Loucy (cell line): ENCODE results near the gene DGAT2.

Experiments used
- H2AFZ ChIP-seq: fragments of 200-600 bp; sonication (generic); 2 replicates; pipeline ENCODE4 v1.6.0; 2016; ENCODE audit warnings: antibody characterized with exemption, mild to moderate bottlenecking, low read length, moderate library complexity
- H3F3A ChIP-seq: fragments of 200-600 bp; 2 replicates; pipeline ENCODE4 v1.6.0; 2016; ENCODE audit warnings: antibody characterized with exemption, low read depth, mild to moderate bottlenecking
- H3K27me3 ChIP-seq: fragments of 200-600 bp; sonication (generic); 2 replicates; pipeline ENCODE4 v1.6.1; 2014; ENCODE audit warnings: low read length, mild to moderate bottlenecking; ENCODE audit not compliant: insufficient read depth, poor library complexity, severe bottlenecking
- H3K36me3 ChIP-seq: fragments of 200-600 bp; sonication (generic); 2 replicates; pipeline ENCODE4 v1.6.1; 2016; ENCODE audit warnings: low read length; ENCODE audit not compliant: insufficient read depth
- H3K4me1 ChIP-seq: fragments of 200-600 bp; sonication (generic); 2 replicates; pipeline ENCODE4 v1.5.1; 2014; ENCODE audit warnings: low read length, mild to moderate bottlenecking; ENCODE audit not compliant: insufficient read depth, poor library complexity, severe bottlenecking
- H3K4me2 ChIP-seq: fragments of 200-600 bp; sonication (generic); 2 replicates; pipeline ENCODE4 v1.6.0; 2014; ENCODE audit warnings: antibody characterized with exemption, low read length, low read depth, mild to moderate bottlenecking; ENCODE audit not compliant: poor library complexity, severe bottlenecking
- H3K4me3 ChIP-seq: fragments of 200-600 bp; sonication (generic); 2 replicates; pipeline ENCODE4 v1.5.1; 2014; ENCODE audit warnings: low read length, mild to moderate bottlenecking, mixed read lengths; ENCODE audit not compliant: poor library complexity, severe bottlenecking
- H3K79me2 ChIP-seq: fragments of 200-600 bp; sonication (generic); 2 replicates; pipeline ENCODE4 v1.6.1; 2014; ENCODE audit warnings: low read length; ENCODE audit not compliant: insufficient read depth
- H3K9ac ChIP-seq: fragments of 200-600 bp; sonication (generic); 2 replicates; pipeline ENCODE4 v1.6.0; 2014; ENCODE audit warnings: mild to moderate bottlenecking, low read depth, low read length, moderate library complexity; ENCODE audit not compliant: poor library complexity, severe bottlenecking
- H3K9me2 ChIP-seq: fragments of 200-600 bp; sonication (generic); replicated peaks from 2 replicates; pipeline ENCODE4 v1.6.1; 2016; ENCODE audit warnings: low read depth, low read length, mixed read lengths
- H3K9me3 ChIP-seq: fragments of 200-600 bp; sonication (generic); 2 replicates; pipeline ENCODE4 v1.6.1; 2014; ENCODE audit warnings: mild to moderate bottlenecking, antibody characterized with exemption, low read length, low read depth; ENCODE audit not compliant: insufficient read depth
- H4K20me1 ChIP-seq: fragments of 200-600 bp; sonication (generic); 2 replicates; pipeline ENCODE4 v1.6.0; 2014; ENCODE audit warnings: antibody characterized with exemption, low read length, mild to moderate bottlenecking; ENCODE audit not compliant: insufficient read depth, poor library complexity, severe bottlenecking
- EZH2phosphoT487 ChIP-seq: fragments of 200-600 bp; IDR thresholded peaks from 2 replicates; pipeline ENCODE4 v1.6.1; 2018; ENCODE audit warnings: antibody characterized with exemption, mild to moderate bottlenecking, moderate library complexity, borderline replicate concordance
- TF ChIP-seq, protein P1 (sequence below): fragments of 200-600 bp; sonication (generic); conservative IDR thresholded peaks from 2 replicates; pipeline ENCODE4 v1.5.1; 2014; ENCODE audit warnings: mild to moderate bottlenecking, antibody characterized with exemption, low read length

DGAT2 gene

DNA sequence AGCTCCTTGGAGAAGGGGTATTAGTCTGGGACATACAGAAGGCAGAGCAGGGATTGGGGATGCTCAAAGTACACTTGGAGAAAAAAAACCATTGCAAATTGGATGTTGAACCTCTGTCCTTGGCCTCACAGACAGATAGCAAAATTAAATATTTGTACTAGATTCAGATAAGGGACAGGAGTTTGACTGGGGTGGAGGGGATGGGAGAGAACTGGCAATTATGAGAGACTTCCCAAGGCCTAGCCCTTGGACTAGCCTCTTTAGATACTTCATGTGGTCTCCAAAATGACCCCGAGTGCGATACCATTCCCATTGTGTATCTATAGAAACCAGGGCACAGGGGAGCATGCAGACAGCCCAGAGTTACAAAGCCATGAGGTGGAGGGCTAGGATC, 15.5 kb downstream of the DGAT2 start:
- Histone ChIP-seq H3K9me3 (no peaks in the 10 kb centered on the region), H3K79me2 (no peaks in the 10 kb centered on the region), H3K4me2 (no peak overlapping the region), H3K36me3 (no peaks in the 10 kb centered on the region), H3F3A (no peaks in the 10 kb centered on the region), H2AFZ (no peak overlapping the region), H3K9ac (no peak overlapping the region), H3K4me3 (no peak overlapping the region), H4K20me1 (no peaks in the 10 kb centered on the region), H3K9me2 (no peaks in the 10 kb centered on the region), H3K4me1 (peaks cover 11% of the 10 kb centered on the region), H3K27me3 (no peaks in the 10 kb centered on the region)
- TF ChIP-seq, protein P1, sequence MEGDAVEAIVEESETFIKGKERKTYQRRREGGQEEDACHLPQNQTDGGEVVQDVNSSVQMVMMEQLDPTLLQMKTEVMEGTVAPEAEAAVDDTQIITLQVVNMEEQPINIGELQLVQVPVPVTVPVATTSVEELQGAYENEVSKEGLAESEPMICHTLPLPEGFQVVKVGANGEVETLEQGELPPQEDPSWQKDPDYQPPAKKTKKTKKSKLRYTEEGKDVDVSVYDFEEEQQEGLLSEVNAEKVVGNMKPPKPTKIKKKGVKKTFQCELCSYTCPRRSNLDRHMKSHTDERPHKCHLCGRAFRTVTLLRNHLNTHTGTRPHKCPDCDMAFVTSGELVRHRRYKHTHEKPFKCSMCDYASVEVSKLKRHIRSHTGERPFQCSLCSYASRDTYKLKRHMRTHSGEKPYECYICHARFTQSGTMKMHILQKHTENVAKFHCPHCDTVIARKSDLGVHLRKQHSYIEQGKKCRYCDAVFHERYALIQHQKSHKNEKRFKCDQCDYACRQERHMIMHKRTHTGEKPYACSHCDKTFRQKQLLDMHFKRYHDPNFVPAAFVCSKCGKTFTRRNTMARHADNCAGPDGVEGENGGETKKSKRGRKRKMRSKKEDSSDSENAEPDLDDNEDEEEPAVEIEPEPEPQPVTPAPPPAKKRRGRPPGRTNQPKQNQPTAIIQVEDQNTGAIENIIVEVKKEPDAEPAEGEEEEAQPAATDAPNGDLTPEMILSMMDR, result no peak
- no peak for TF ChIP-seq EZH2phosphoT487

- no peak overlapping the region for H3K4me3 ChIP-seq
- no peak overlapping the region for H3K4me2 ChIP-seq
- no peaks in the 10 kb centered on the region for H3K9me3 ChIP-seq
- H3K36me3 ChIP-seq, result no peaks in the 10 kb centered on the region
- H3K9ac ChIP-seq, result no peak overlapping the region
- H3F3A ChIP-seq, result no peaks in the 10 kb centered on the region
- H4K20me1 ChIP-seq, result no peaks in the 10 kb centered on the region
- H3K4me1 ChIP-seq, result peaks cover 11% of the 10 kb centered on the region
- H3K79me2 ChIP-seq, result no peaks in the 10 kb centered on the region
- no peaks in the 10 kb centered on the region for H3K27me3 ChIP-seq
- no peaks in the 10 kb centered on the region for H3K9me2 ChIP-seq
- no peak overlapping the region for H2AFZ ChIP-seq
- no peak for TF ChIP-seq EZH2phosphoT487
- TF ChIP-seq, protein P1, result no peak
Observed at GRCh38 chr11:75784506-75784905, 15.9 kb downstream of the DGAT2 start.

GRCh38 chr11:75785187-75785586, 16.6 kb downstream of the DGAT2 start:
- peaks cover 11% of the 10 kb centered on the region for H3K4me1 ChIP-seq

More at GRCh38 chr11:75785187-75785586, 16.6 kb downstream of the DGAT2 start:
- H3K27me3 ChIP-seq, result no peaks in the 10 kb centered on the region
- TF ChIP-seq, protein P1, result no peak
- no peak for TF ChIP-seq EZH2phosphoT487
- no peaks in the 10 kb centered on the region for H4K20me1 ChIP-seq
- H3K36me3 ChIP-seq, result no peaks in the 10 kb centered on the region
- no peak overlapping the region for H2AFZ ChIP-seq
- H3K79me2 ChIP-seq, result no peaks in the 10 kb centered on the region
- no peak overlapping the region for H3K4me3 ChIP-seq
- H3K4me2 ChIP-seq, result no peak overlapping the region
- no peaks in the 10 kb centered on the region for H3K9me2 ChIP-seq
- H3K9ac ChIP-seq, result no peak overlapping the region
- H3K9me3 ChIP-seq, result no peaks in the 10 kb centered on the region
- H3F3A ChIP-seq, result no peaks in the 10 kb centered on the region
